ENCODE data around the gene SEL1L. TPM values are rescaled to one million over a fixed set of nuclear protein-coding genes. Genes with fewer than 3 reads are reported as not detected.
"Not testable (repeated sequence)": the region's sequence is repeated elsewhere in the genome, so short reads cannot be mapped to it uniquely, and the experiment has no call there.

The SEL1L gene
- total RNA-seq, 1 experiment from 2014 or later: 116 TPM

- H3K36me3 ChIP-seq (ENCODE audit: insufficient read depth, low read length): no peaks in the 10 kb centered on the region
- no peak overlapping the region for H3K4me3 ChIP-seq (ENCODE audit: low read length)
- no peak overlapping the region for H3K4me2 ChIP-seq (ENCODE audit: low read depth, low read length, poor library complexity, severe bottlenecking)
- H3K27me3 ChIP-seq (ENCODE audit: low read length): no peaks in the 10 kb centered on the region
- H2AFZ ChIP-seq (ENCODE audit: low read length): no peak overlapping the region
- H3K4me1 ChIP-seq (ENCODE audit: low read length): peaks cover 28% of the 10 kb centered on the region
- DNase-seq: no peak
- no peak overlapping the region for H3K9ac ChIP-seq (ENCODE audit: low read length)
- H4K20me1 ChIP-seq (ENCODE audit: insufficient read depth, low read depth, low read length): no peaks in the 10 kb centered on the region
- no peaks in the 10 kb centered on the region for H3K79me2 ChIP-seq (ENCODE audit: low read length)
- H3K27ac ChIP-seq (ENCODE audit: low read length): no peak overlapping the region
- H3K9me2 ChIP-seq (replicated peaks; ENCODE audit: insufficient read depth, low read length): no peaks in the 10 kb centered on the region
- H3K9me3 ChIP-seq (ENCODE audit: low read length): no peaks in the 10 kb centered on the region
Observed at GRCh38 chr14:81466854-81467253, 66.8 kb downstream of the SEL1L start.

- no peak overlapping the region for H3K27ac ChIP-seq (ENCODE audit: low read length)
- H3K4me3 ChIP-seq (ENCODE audit: low read length): no peak overlapping the region
- no peaks in the 10 kb centered on the region for H3K9me3 ChIP-seq (ENCODE audit: low read length)
- peaks cover 16% of the 10 kb centered on the region for H3K4me1 ChIP-seq (ENCODE audit: low read length)
- no peaks in the 10 kb centered on the region for H3K9me2 ChIP-seq (replicated peaks; ENCODE audit: insufficient read depth, low read length)
- no peak for DNase-seq
- H3K4me2 ChIP-seq (ENCODE audit: low read depth, low read length, poor library complexity, severe bottlenecking): no peak overlapping the region
- no peak overlapping the region for H2AFZ ChIP-seq (ENCODE audit: low read length)
- no peaks in the 10 kb centered on the region for H3K36me3 ChIP-seq (ENCODE audit: insufficient read depth, low read length)
- no peak overlapping the region for H3K9ac ChIP-seq (ENCODE audit: low read length)
- H3K79me2 ChIP-seq (ENCODE audit: low read length): no peaks in the 10 kb centered on the region
- no peaks in the 10 kb centered on the region for H3K27me3 ChIP-seq (ENCODE audit: low read length)
- no peaks in the 10 kb centered on the region for H4K20me1 ChIP-seq (ENCODE audit: insufficient read depth, low read depth, low read length)
Observed at GRCh38 chr14:81465507-81466228, 68.0 kb downstream of the SEL1L start.

GRCh38 chr14:81465003-81465392 is 68.7 kb downstream of the SEL1L start:
- not testable (repeated sequence) for H3K9me3 ChIP-seq (ENCODE audit: low read length); H3K4me1 ChIP-seq (ENCODE audit: low read length); H3K27me3 ChIP-seq (ENCODE audit: low read length); H3K36me3 ChIP-seq (ENCODE audit: insufficient read depth, low read length); H4K20me1 ChIP-seq (ENCODE audit: insufficient read depth, low read depth, low read length); H3K79me2 ChIP-seq (ENCODE audit: low read length); H3K27ac ChIP-seq (ENCODE audit: low read length); H3K9me2 ChIP-seq (replicated peaks; ENCODE audit: insufficient read depth, low read length); DNase-seq
- Histone ChIP-seq H3K4me2 (ENCODE audit: low read depth, low read length, poor library complexity, severe bottlenecking) (peak overlapping the region; percentile 92), H3K9ac (ENCODE audit: low read length) (peak overlapping the region; percentile 77), H2AFZ (ENCODE audit: low read length) (peak overlapping the region; percentile 100), H3K4me3 (ENCODE audit: low read length) (peak overlapping the region; percentile 68)

GRCh38 chr14:81464253-81465002 is 69.2 kb downstream of the SEL1L start:
- Histone ChIP-seq H3K4me1 (ENCODE audit: low read length) (peaks cover 10% of the 10 kb centered on the region), H3K9me3 (ENCODE audit: low read length) (no peaks in the 10 kb centered on the region), H3K27ac (ENCODE audit: low read length) (no peak overlapping the region), H3K4me3 (ENCODE audit: low read length) (peak overlapping the region; percentile 68), H2AFZ (ENCODE audit: low read length) (peak overlapping the region; percentile 100), H3K79me2 (ENCODE audit: low read length) (no peaks in the 10 kb centered on the region), H3K27me3 (ENCODE audit: low read length) (no peaks in the 10 kb centered on the region), H3K9ac (ENCODE audit: low read length) (peak overlapping the region; percentile 77), H4K20me1 (ENCODE audit: insufficient read depth, low read depth, low read length) (no peaks in the 10 kb centered on the region), H3K9me2 (replicated peaks; ENCODE audit: insufficient read depth, low read length) (no peaks in the 10 kb centered on the region), H3K36me3 (ENCODE audit: insufficient read depth, low read length) (no peaks in the 10 kb centered on the region), H3K4me2 (ENCODE audit: low read depth, low read length, poor library complexity, severe bottlenecking) (peak overlapping the region; percentile 92)
- peak; percentile 94 for DNase-seq

GRCh38 chr14:81462356-81462755 is 71.3 kb downstream of the SEL1L start:
- H3K4me3 ChIP-seq (ENCODE audit: low read length); H3K27ac ChIP-seq (ENCODE audit: low read length); H3K27me3 ChIP-seq (ENCODE audit: low read length); H3K9ac ChIP-seq (ENCODE audit: low read length); H3K79me2 ChIP-seq (ENCODE audit: low read length); H4K20me1 ChIP-seq (ENCODE audit: insufficient read depth, low read depth, low read length); H3K4me1 ChIP-seq (ENCODE audit: low read length); H3K9me2 ChIP-seq (replicated peaks; ENCODE audit: insufficient read depth, low read length); H2AFZ ChIP-seq (ENCODE audit: low read length); H3K36me3 ChIP-seq (ENCODE audit: insufficient read depth, low read length); H3K9me3 ChIP-seq (ENCODE audit: low read length); DNase-seq; H3K4me2 ChIP-seq (ENCODE audit: low read depth, low read length, poor library complexity, severe bottlenecking): not testable (repeated sequence)

- Histone ChIP-seq H3K27me3 (ENCODE audit: low read length) (no peaks in the 10 kb centered on the region), H3K9me3 (ENCODE audit: low read length) (no peaks in the 10 kb centered on the region), H4K20me1 (ENCODE audit: insufficient read depth, low read depth, low read length) (no peaks in the 10 kb centered on the region), H3K36me3 (ENCODE audit: insufficient read depth, low read length) (no peaks in the 10 kb centered on the region), H3K9ac (ENCODE audit: low read length) (no peak overlapping the region), H3K4me3 (ENCODE audit: low read length) (no peak overlapping the region), H3K27ac (ENCODE audit: low read length) (no peak overlapping the region), H3K79me2 (ENCODE audit: low read length) (no peaks in the 10 kb centered on the region), H3K4me2 (ENCODE audit: low read depth, low read length, poor library complexity, severe bottlenecking) (no peak overlapping the region), H3K9me2 (replicated peaks; ENCODE audit: insufficient read depth, low read length) (no peaks in the 10 kb centered on the region), H3K4me1 (ENCODE audit: low read length) (peaks cover 6% of the 10 kb centered on the region), H2AFZ (ENCODE audit: low read length) (no peak overlapping the region)
- DNase-seq: no peak
Observed at GRCh38 chr14:81459912-81460311, 73.7 kb downstream of the SEL1L start.

GRCh38 chr14:81458352-81458751 is 75.3 kb downstream of the SEL1L start:
- Histone ChIP-seq H3K4me1 (ENCODE audit: low read length) (no peaks in the 10 kb centered on the region), H3K27ac (ENCODE audit: low read length) (no peak overlapping the region)

GRCh38 chr14:81455390-81455789 is 78.3 kb downstream of the SEL1L start:
- Histone ChIP-seq H3K4me3 (ENCODE audit: low read length) (no peak overlapping the region), H3K79me2 (ENCODE audit: low read length) (no peaks in the 10 kb centered on the region), H3K4me2 (ENCODE audit: low read depth, low read length, poor library complexity, severe bottlenecking) (no peak overlapping the region), H3K9ac (ENCODE audit: low read length) (no peak overlapping the region), H3K36me3 (ENCODE audit: insufficient read depth, low read length) (no peaks in the 10 kb centered on the region), H3K4me1 (ENCODE audit: low read length) (no peaks in the 10 kb centered on the region), H3K9me3 (ENCODE audit: low read length) (no peaks in the 10 kb centered on the region), H3K9me2 (replicated peaks; ENCODE audit: insufficient read depth, low read length) (no peaks in the 10 kb centered on the region), H2AFZ (ENCODE audit: low read length) (no peak overlapping the region), H4K20me1 (ENCODE audit: insufficient read depth, low read depth, low read length) (no peaks in the 10 kb centered on the region), H3K27ac (ENCODE audit: low read length) (no peak overlapping the region), H3K27me3 (ENCODE audit: low read length) (no peaks in the 10 kb centered on the region)
- no peak for DNase-seq

More at GRCh38 chr14:81458352-81458751, 75.3 kb downstream of the SEL1L start:
- H3K9me3 ChIP-seq (ENCODE audit: low read length): no peaks in the 10 kb centered on the region
- H3K9me2 ChIP-seq (replicated peaks; ENCODE audit: insufficient read depth, low read length): no peaks in the 10 kb centered on the region
- H4K20me1 ChIP-seq (ENCODE audit: insufficient read depth, low read depth, low read length): no peaks in the 10 kb centered on the region
- no peaks in the 10 kb centered on the region for H3K36me3 ChIP-seq (ENCODE audit: insufficient read depth, low read length)
- H3K4me3 ChIP-seq (ENCODE audit: low read length): no peak overlapping the region
- no peak for DNase-seq
- H3K4me2 ChIP-seq (ENCODE audit: low read depth, low read length, poor library complexity, severe bottlenecking): no peak overlapping the region
- no peaks in the 10 kb centered on the region for H3K79me2 ChIP-seq (ENCODE audit: low read length)
- no peak overlapping the region for H2AFZ ChIP-seq (ENCODE audit: low read length)
- H3K9ac ChIP-seq (ENCODE audit: low read length): no peak overlapping the region
- no peaks in the 10 kb centered on the region for H3K27me3 ChIP-seq (ENCODE audit: low read length)

Measured in Karpas-422 (cell line).